Measurements from ENCODE around the gene NPW. TPM values are rescaled to one million over a fixed set of nuclear protein-coding genes. Genes with fewer than 3 reads are reported as not detected.

The NPW gene
- total RNA-seq, 2 experiments from 2014 or later, result 1.3 to 1.9 TPM

DNA sequence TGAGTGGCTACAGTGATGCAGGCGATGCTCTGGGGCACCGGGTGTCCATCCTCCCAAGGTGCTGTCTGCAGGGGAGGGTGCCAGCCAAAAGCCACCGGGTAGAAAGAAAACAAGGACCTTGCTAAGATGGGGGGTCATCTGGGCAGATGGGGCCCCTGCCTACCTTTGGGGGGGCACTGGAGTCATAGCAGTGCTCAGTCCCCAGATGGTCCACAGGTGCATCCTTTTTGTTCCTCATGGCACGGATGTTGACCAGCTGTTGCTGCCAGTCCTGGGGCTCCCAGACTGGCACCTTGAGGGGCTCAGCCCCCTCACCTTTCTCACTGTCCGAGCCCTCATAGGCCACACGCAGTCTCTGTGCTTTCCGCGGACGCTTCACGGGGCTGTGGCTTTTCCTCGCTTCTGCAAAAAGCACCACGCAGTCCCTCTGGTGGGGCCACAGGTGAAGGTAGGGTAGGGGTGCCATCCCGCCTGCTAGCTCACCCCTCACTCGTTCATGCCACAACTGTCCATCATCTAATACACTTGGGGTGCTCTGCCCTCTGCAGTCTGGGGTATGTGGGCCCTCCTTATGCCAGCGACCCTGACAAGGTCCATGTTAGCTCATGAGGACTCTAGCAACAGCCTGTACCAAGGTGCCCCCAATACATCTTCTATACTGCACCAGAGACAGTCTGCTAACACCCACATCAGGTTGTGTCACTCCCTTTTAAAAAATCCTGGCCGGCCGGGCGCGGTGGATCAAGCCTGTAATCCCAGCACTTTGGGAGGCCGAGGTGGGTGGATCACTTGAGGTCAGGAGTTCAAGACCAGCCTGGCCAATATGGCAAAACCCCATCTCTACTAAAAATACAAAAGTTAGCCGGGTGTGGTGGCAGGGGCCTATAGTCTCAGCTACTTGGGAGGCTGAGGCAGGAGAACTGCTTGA lies 26.6 kb downstream of the NPW start:
- DNase-seq, result no peak
- Mint-ChIP-seq H3K4me3 (peak overlapping the region; percentile 93), H3K27ac (no peak overlapping the region), H3K4me1 (ENCODE audit: low read depth) (peaks cover 16% of the 10 kb centered on the region), H3K27me3 (ENCODE audit: low read depth) (no peaks in the 10 kb centered on the region), H3K36me3 (ENCODE audit: low read depth) (peaks cover 1% of the 10 kb centered on the region), H3K9me3 (no peaks in the 10 kb centered on the region)
- CTCF ChIA-PET, result interaction anchor here (1.6 kb wide), 1 partner anchor 98 kb away, joined by 5 read pairs; no protein-coding TSS in a partner anchor
- intact Hi-C loops (cut with micrococcal nuclease), result loop anchor here (2.0 to 5.0 kb wide), 2 partner anchors 17 to 976 kb away; partner anchors contain the start of genes HCFC1R1, THOC6 and TNFRSF12A

- intact Hi-C loops (cut with micrococcal nuclease), result loop anchor here (1.0 to 5.0 kb wide), 3 partner anchors 18 to 975 kb away; partner anchors contain the start of genes HCFC1R1, THOC6, TNFRSF12A and TRAF7
- DNase-seq, result no peak
- CTCF ChIA-PET, result interaction anchor here (0.9 to 1.6 kb wide), 2 partner anchors 97 to 100 kb away, joined by 3 to 5 read pairs; no protein-coding TSS in a partner anchor
- Mint-ChIP-seq H3K36me3 (ENCODE audit: low read depth) (peaks cover 2% of the 10 kb centered on the region), H3K27ac (no peak overlapping the region), H3K27me3 (ENCODE audit: low read depth) (no peaks in the 10 kb centered on the region), H3K4me3 (peak overlapping the region; percentile 93), H3K9me3 (no peaks in the 10 kb centered on the region), H3K4me1 (ENCODE audit: low read depth) (peaks cover 16% of the 10 kb centered on the region)
Observed at GRCh38 chr16:2046893-2047329, 27.3 kb downstream of the NPW start.

DNA sequence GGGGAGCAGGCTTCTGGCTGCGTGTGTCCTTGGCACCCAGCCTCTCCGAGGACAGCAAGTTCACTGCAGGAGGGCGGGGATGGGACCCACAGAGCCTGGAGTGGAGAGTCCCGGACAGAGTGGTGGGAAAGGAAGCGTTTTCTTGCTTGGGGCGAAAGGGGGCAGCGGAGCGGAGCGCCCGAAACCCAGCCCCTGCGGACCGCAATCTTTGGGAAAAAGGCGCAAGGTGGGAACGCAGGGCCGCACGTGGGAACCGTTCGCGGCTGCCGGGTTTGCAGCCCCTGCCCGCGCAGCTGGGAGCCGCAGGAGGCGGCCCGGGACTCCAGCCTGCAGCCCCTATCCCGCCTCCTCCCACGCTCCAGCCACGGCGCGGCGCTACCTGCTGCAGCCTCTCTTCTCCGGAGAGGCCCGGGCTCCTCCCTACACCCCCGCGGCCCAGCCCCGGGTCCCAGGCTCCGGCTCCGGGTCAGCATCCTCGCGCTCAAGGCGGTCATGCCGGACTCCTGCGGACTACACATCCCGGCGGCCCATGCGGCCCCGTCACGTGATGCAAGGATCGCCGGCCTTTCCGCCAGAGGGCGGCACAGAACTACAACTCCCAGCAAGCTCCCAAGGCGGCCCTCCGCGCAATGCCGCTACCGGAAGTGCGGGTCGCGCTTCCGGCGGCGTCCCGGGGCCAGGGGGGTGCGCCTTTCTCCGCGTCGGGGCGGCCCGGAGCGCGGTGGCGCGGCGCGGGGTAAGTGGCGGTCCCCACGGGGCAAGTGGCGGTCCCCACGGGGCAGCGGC lies 27.9 kb downstream of the NPW start, which contains the start of the genes NTHL1 and TSC2:
TSS of gene NTHL1 (minus strand) at position 505 of the 786 bp plus-strand sequence. CDS start at position 494, 11 bp downstream.
TSS of gene TSC2 (plus strand) at position 656 of the 786 bp plus-strand sequence. CDS start 631 bp downstream, outside the sequence.
- H3K9me3 Mint-ChIP-seq, result no peaks in the 10 kb centered on the region
- H3K4me3 Mint-ChIP-seq, result peak within 1 kb of the TSS; percentile 93
- H3K27me3 Mint-ChIP-seq (ENCODE audit: low read depth), result no peaks in the 10 kb centered on the region
- intact Hi-C loops (cut with micrococcal nuclease), result loop anchor here (1.0 to 5.0 kb wide), 4 partner anchors 19 to 975 kb away; partner anchors contain the start of genes HCFC1R1, THOC6, TNFRSF12A and TRAF7
- peak; percentile 95 for DNase-seq
- H3K4me1 Mint-ChIP-seq (ENCODE audit: low read depth), result peaks cover 16% of the 10 kb centered on the region
- peak within 1 kb of the TSS; percentile 61 for H3K27ac Mint-ChIP-seq
- CTCF ChIA-PET, result interaction anchor here (0.6 to 1.6 kb wide), 8 partner anchors 17 to 168 kb away, joined by 3 to 5 read pairs (median 4); partner anchors contain the start of gene PKD1
- H3K36me3 Mint-ChIP-seq (ENCODE audit: low read depth), result peaks cover 2% of the 10 kb centered on the region

DNA sequence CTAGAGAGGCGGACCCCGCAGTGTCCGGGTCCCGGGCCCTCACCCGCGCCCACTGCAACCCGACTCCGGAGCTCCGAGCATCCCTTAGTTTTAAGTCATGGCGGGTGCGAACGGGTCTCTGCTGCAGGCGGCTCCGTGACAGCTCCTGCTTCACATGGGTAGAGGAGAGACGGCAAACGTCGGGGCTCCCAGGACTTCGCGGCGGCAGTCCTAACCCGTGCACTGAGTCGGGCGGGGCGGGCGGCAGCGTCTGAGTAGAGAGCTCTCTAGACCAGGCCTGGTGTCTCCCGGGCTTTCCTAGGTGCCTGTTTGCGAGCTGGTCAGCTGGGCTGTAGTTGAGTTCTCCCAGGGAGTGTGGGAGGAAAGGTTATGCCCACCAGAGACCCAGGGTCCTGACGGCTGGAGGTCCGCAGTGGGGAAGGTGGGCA lies 28.5 kb downstream of the NPW start:
- intact Hi-C loops (cut with micrococcal nuclease), result loop anchor here (2.0 to 5.0 kb wide), 2 partner anchors 77 to 974 kb away; partner anchors contain the start of genes HCFC1R1, THOC6 and TNFRSF12A
- peak overlapping the region; percentile 61 for H3K27ac Mint-ChIP-seq
- CTCF ChIA-PET, result interaction anchor here (0.6 to 1.3 kb wide), 6 partner anchors 18 to 168 kb away, joined by 3 to 5 read pairs (median 4); partner anchors contain the start of gene PKD1
- no peaks in the 10 kb centered on the region for H3K27me3 Mint-ChIP-seq (ENCODE audit: low read depth)
- peak overlapping the region; percentile 93 for H3K4me3 Mint-ChIP-seq
- H3K9me3 Mint-ChIP-seq, result no peaks in the 10 kb centered on the region
- peaks cover 16% of the 10 kb centered on the region for H3K4me1 Mint-ChIP-seq (ENCODE audit: low read depth)
- peak; percentile 36 for DNase-seq
- peaks cover 2% of the 10 kb centered on the region for H3K36me3 Mint-ChIP-seq (ENCODE audit: low read depth)

GRCh38 chr16:2053211-2053610 lies 33.6 kb downstream of the NPW start:
- CTCF ChIA-PET, result interaction anchor here (0.6 kb wide), 1 partner anchor 331 kb away, joined by 3 read pairs; no protein-coding TSS in a partner anchor
- intact Hi-C loops (cut with micrococcal nuclease), result no loop called here
- Mint-ChIP-seq H3K27ac (no peak overlapping the region), H3K36me3 (ENCODE audit: low read depth) (peaks cover 6% of the 10 kb centered on the region), H3K4me3 (no peak overlapping the region), H3K4me1 (ENCODE audit: low read depth) (peaks cover 11% of the 10 kb centered on the region), H3K9me3 (no peaks in the 10 kb centered on the region), H3K27me3 (ENCODE audit: low read depth) (no peaks in the 10 kb centered on the region)
- no peak for DNase-seq

- H3K36me3 Mint-ChIP-seq (ENCODE audit: low read depth), result peaks cover 6% of the 10 kb centered on the region
- CTCF ChIA-PET, result no interaction called here
- H3K9me3 Mint-ChIP-seq, result no peaks in the 10 kb centered on the region
- H3K4me3 Mint-ChIP-seq, result no peak overlapping the region
- no peak for DNase-seq
- intact Hi-C loops (cut with micrococcal nuclease), result no loop called here
- H3K4me1 Mint-ChIP-seq (ENCODE audit: low read depth), result peaks cover 4% of the 10 kb centered on the region
- no peak overlapping the region for H3K27ac Mint-ChIP-seq
- H3K27me3 Mint-ChIP-seq (ENCODE audit: low read depth), result no peaks in the 10 kb centered on the region
Observed at GRCh38 chr16:2053897-2054296, 34.3 kb downstream of the NPW start.

- H3K27ac Mint-ChIP-seq, result no peak overlapping the region
- H3K4me1 Mint-ChIP-seq (ENCODE audit: low read depth), result no peaks in the 10 kb centered on the region
- CTCF ChIA-PET, result no interaction called here
- H3K27me3 Mint-ChIP-seq (ENCODE audit: low read depth), result no peaks in the 10 kb centered on the region
- intact Hi-C loops (cut with micrococcal nuclease), result no loop called here
- no peak for DNase-seq
- H3K36me3 Mint-ChIP-seq (ENCODE audit: low read depth), result peaks cover 6% of the 10 kb centered on the region
- H3K4me3 Mint-ChIP-seq, result no peak overlapping the region
- no peaks in the 10 kb centered on the region for H3K9me3 Mint-ChIP-seq
Observed at GRCh38 chr16:2054543-2055245, 35.1 kb downstream of the NPW start.

DNA sequence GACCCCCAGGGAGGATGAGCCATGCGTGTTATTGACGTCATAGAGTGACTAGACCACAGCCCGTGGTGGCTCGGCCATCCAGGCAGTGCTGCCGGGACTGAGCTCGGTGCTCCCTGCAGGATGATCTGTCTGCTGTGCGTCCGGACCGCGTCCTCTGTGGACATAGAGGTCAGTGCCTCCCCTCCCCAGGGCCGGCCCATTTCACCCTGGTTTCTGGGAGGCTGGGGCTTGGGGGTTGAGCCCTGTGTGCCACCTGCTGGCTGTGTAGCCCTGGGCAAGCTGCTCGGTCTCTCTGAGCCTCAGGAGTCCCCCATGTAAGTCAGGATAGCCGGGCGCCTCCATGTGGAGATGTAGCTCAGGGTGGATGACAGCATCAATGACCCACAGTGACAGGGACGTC lies 36.5 kb downstream of the NPW start:
- Mint-ChIP-seq H3K4me3 (no peak overlapping the region), H3K27ac (no peak overlapping the region), H3K36me3 (ENCODE audit: low read depth) (peaks cover 6% of the 10 kb centered on the region), H3K27me3 (ENCODE audit: low read depth) (no peaks in the 10 kb centered on the region), H3K9me3 (no peaks in the 10 kb centered on the region), H3K4me1 (ENCODE audit: low read depth) (no peaks in the 10 kb centered on the region)
- CTCF ChIA-PET, result no interaction called here
- DNase-seq, result no peak
- intact Hi-C loops (cut with micrococcal nuclease), result no loop called here

- H3K4me3 Mint-ChIP-seq, result no peak overlapping the region
- intact Hi-C loops (cut with micrococcal nuclease), result no loop called here
- no peaks in the 10 kb centered on the region for H3K4me1 Mint-ChIP-seq (ENCODE audit: low read depth)
Observed at GRCh38 chr16:2056681-2057407, 37.3 kb downstream of the NPW start.

DNA sequence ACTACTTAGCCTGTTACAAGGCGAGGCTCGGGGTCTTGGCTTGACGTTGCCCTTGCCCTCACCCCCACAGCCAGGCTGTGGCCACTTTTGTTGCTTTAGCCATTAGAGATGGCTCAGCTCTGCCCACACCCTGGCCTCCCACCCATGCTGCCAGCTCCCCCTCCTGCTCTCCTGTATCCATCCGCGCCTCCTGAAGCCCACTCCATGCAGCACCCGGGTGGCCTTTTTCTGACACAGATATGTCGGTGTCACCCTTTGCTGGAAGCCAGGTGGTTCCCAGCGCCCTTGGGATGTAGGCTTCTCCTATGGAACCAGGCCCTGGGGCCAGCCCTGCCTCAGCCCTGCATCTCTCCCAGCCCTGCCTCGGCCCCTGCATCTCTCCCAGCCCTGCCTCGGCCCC lies 37.9 kb downstream of the NPW start:
- no peak overlapping the region for H3K27ac Mint-ChIP-seq

More at GRCh38 chr16:2056681-2057407, 37.3 kb downstream of the NPW start:
- Mint-ChIP-seq H3K36me3 (ENCODE audit: low read depth) (peaks cover 7% of the 10 kb centered on the region), H3K9me3 (no peaks in the 10 kb centered on the region), H3K27me3 (ENCODE audit: low read depth) (no peaks in the 10 kb centered on the region), H3K27ac (no peak overlapping the region)
- no peak for DNase-seq
- CTCF ChIA-PET, result interaction anchor here (0.6 kb wide), 1 partner anchor 15 kb away, joined by 3 read pairs; no protein-coding TSS in a partner anchor

GRCh38 chr16:2058420-2058819 lies 38.8 kb downstream of the NPW start:
- CTCF ChIA-PET, result no interaction called here
- Mint-ChIP-seq H3K4me1 (ENCODE audit: low read depth) (no peaks in the 10 kb centered on the region), H3K27me3 (ENCODE audit: low read depth) (no peaks in the 10 kb centered on the region), H3K27ac (no peak overlapping the region), H3K4me3 (no peak overlapping the region), H3K9me3 (no peaks in the 10 kb centered on the region), H3K36me3 (ENCODE audit: low read depth) (peaks cover 7% of the 10 kb centered on the region)
- no peak for DNase-seq
- intact Hi-C loops (cut with micrococcal nuclease), result no loop called here

More for the DNA sequence above, 37.9 kb downstream of the NPW start:
- Mint-ChIP-seq H3K27me3 (ENCODE audit: low read depth) (no peaks in the 10 kb centered on the region), H3K4me3 (no peak overlapping the region), H3K36me3 (ENCODE audit: low read depth) (peaks cover 7% of the 10 kb centered on the region), H3K4me1 (ENCODE audit: low read depth) (no peaks in the 10 kb centered on the region), H3K9me3 (no peaks in the 10 kb centered on the region)
- CTCF ChIA-PET, result no interaction called here
- no peak for DNase-seq
- intact Hi-C loops (cut with micrococcal nuclease), result no loop called here
